GM12878 (cell line): Measurements from ENCODE around the gene NECAB3.

Source experiments
- BHLHE40 ChIP-seq, 2 experiments: fragments of 450-650 bp in 1 of 2; IDR thresholded peaks; 2 replicates each; pipeline ENCODE4 v1.6.1; 2011 to 2017; ENCODE audit warnings: low read depth in 2 of 2, borderline replicate concordance in 1 of 2, improper control_type of control experiment in 1 of 2, low read length in 1 of 2, mild to moderate bottlenecking in 1 of 2
- CREM ChIP-seq: IDR thresholded peaks from 2 replicates; pipeline ENCODE4 v1.6.1; 2014; ENCODE audit warnings: antibody characterized with exemption, low read depth
- GABPA ChIP-seq: IDR thresholded peaks from 2 replicates; pipeline ENCODE4 v1.6.1; 2014; ENCODE audit warnings: antibody characterized with exemption, low read depth, mild to moderate bottlenecking, inconsistent platforms
- JUND ChIP-seq: IDR thresholded peaks from 2 replicates; pipeline ENCODE4 v1.6.1; 2012; ENCODE audit warnings: low read depth, mild to moderate bottlenecking, low read length, improper control_type of control experiment, moderate library complexity
- MYC ChIP-seq: IDR thresholded peaks from 2 replicates; pipeline ENCODE4 v1.6.1; 2011; ENCODE audit warnings: mild to moderate bottlenecking, low read length, moderate library complexity, inconsistent platforms; ENCODE audit not compliant: insufficient read depth, insufficient replicate concordance, insufficient read length, severe bottlenecking
- NRF1 ChIP-seq: conservative IDR thresholded peaks from 2 replicates; pipeline ENCODE4 v1.6.1; 2011; ENCODE audit warnings: mild to moderate bottlenecking, low read depth, low read length, improper control_type of control experiment
- POLR2A ChIP-seq: IDR thresholded peaks from 2 replicates; pipeline ENCODE4 v1.6.1; 2011; ENCODE audit warnings: low read depth, mild to moderate bottlenecking, low read length
- POLR2AphosphoS5 ChIP-seq: IDR thresholded peaks from 2 replicates; pipeline ENCODE4 v1.6.1; 2011; ENCODE audit warnings: mild to moderate bottlenecking, low read length, inconsistent platforms
- RAD21 ChIP-seq: IDR thresholded peaks from 2 replicates; pipeline ENCODE4 v1.6.1; 2011; ENCODE audit warnings: mild to moderate bottlenecking, low read depth, low read length, moderate library complexity; ENCODE audit not compliant: insufficient read depth
- SRF ChIP-seq, 2 experiments: IDR thresholded peaks; 2 replicates each; pipeline ENCODE4 v1.6.1; 2011; ENCODE audit warnings: low read depth in 2 of 2, low read length in 2 of 2, mild to moderate bottlenecking in 1 of 2, moderate library complexity in 1 of 2
- TF ChIP-seq, protein P1 (sequence below): IDR thresholded peaks from 2 replicates; pipeline ENCODE4 v1.6.1; 2011; ENCODE audit warnings: low read depth, mild to moderate bottlenecking, low read length, moderate library complexity, borderline replicate concordance; ENCODE audit errors: extremely low read depth
- TF ChIP-seq, protein P2 (sequence below), 3 experiments: IDR thresholded peaks in 2 of 3; conservative IDR thresholded peaks in 1 of 3; 2 replicates each; pipeline ENCODE4 v1.5.1; 2011; ENCODE audit warnings: low read depth in 3 of 3, low read length in 3 of 3, mild to moderate bottlenecking in 3 of 3, control low read depth in 2 of 3, moderate library complexity in 2 of 3, inconsistent platforms in 1 of 3, mixed read lengths in 1 of 3; ENCODE audit not compliant: control insufficient read depth in 2 of 3, insufficient read depth in 1 of 3; ENCODE audit errors: extremely low read depth in 1 of 3
- TF ChIP-seq, protein P3 (sequence below): fragments of 450-650 bp; conservative IDR thresholded peaks from 2 replicates; pipeline ENCODE4 v1.6.1; 2017; ENCODE audit warnings: mild to moderate bottlenecking, moderate library complexity

DNA sequence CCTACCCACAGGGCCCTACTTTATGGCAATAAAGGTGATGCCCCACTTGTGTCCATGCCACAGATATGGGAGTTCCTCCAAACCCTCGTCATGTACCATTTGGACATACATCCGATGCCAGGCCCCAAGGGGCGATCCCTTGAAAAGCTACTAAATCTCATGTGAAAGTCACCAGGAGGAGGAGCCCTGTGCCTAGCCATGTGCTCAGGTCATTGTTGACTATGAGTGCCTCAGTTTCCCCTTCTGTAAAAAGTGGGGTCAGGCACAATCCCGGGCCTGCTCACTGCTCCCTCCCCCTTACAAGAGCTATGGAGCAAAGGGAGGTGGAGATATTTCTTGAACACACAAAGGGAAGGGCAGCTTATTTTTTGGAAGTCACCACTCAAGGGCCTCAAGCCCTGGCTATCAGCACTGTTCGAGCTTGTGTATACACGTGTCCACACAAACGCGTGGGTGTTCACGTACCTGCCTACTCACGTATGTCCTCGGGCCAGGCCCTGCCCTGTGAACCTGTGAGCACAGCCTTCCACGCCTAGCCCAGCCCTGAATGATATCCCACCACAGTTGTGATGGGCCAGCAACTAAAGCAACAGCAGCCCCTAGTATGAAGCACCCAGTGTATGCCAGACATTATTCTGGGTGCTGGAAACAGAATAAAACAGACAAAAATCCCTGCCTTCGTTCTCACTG is 5.6 kb downstream of the NECAB3 start:
- TF ChIP-seq JUND (no peak), RAD21 (no peak), SRF (IDR thresholded peaks at IDR 0.05; ENCODE audit: low read depth in 2 of 2, low read length in 2 of 2) (no peak), POLR2AphosphoS5 (no peak), NRF1 (no peak), CREM (no peak), POLR2A (no peak), MYC (no peak), BHLHE40 (IDR thresholded peaks at IDR 0.05; ENCODE audit: borderline replicate concordance in 1 of 2, low read depth in 2 of 2, low read length in 1 of 2) (no peak), GABPA (no peak)
- TF ChIP-seq, protein P1, sequence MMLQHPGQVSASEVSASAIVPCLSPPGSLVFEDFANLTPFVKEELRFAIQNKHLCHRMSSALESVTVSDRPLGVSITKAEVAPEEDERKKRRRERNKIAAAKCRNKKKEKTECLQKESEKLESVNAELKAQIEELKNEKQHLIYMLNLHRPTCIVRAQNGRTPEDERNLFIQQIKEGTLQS: no peak
- TF ChIP-seq, protein P2, sequence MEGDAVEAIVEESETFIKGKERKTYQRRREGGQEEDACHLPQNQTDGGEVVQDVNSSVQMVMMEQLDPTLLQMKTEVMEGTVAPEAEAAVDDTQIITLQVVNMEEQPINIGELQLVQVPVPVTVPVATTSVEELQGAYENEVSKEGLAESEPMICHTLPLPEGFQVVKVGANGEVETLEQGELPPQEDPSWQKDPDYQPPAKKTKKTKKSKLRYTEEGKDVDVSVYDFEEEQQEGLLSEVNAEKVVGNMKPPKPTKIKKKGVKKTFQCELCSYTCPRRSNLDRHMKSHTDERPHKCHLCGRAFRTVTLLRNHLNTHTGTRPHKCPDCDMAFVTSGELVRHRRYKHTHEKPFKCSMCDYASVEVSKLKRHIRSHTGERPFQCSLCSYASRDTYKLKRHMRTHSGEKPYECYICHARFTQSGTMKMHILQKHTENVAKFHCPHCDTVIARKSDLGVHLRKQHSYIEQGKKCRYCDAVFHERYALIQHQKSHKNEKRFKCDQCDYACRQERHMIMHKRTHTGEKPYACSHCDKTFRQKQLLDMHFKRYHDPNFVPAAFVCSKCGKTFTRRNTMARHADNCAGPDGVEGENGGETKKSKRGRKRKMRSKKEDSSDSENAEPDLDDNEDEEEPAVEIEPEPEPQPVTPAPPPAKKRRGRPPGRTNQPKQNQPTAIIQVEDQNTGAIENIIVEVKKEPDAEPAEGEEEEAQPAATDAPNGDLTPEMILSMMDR (IDR thresholded peaks at IDR 0.05 in 2 of 3, conservative IDR thresholded peaks at IDR 0.05 in 1 of 3; ENCODE audit: control insufficient read depth in 2 of 3, extremely low read depth in 1 of 3, insufficient read depth in 1 of 3, low read depth in 3 of 3, low read length in 3 of 3): no peak
- TF ChIP-seq, protein P3, sequence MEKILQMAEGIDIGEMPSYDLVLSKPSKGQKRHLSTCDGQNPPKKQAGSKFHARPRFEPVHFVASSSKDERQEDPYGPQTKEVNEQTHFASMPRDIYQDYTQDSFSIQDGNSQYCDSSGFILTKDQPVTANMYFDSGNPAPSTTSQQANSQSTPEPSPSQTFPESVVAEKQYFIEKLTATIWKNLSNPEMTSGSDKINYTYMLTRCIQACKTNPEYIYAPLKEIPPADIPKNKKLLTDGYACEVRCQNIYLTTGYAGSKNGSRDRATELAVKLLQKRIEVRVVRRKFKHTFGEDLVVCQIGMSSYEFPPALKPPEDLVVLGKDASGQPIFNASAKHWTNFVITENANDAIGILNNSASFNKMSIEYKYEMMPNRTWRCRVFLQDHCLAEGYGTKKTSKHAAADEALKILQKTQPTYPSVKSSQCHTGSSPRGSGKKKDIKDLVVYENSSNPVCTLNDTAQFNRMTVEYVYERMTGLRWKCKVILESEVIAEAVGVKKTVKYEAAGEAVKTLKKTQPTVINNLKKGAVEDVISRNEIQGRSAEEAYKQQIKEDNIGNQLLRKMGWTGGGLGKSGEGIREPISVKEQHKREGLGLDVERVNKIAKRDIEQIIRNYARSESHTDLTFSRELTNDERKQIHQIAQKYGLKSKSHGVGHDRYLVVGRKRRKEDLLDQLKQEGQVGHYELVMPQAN: no peak
